ENCODE results near the gene ST14.
"Not testable (repeated sequence)": the region's sequence is repeated elsewhere in the genome, so short reads cannot be mapped to it uniquely, and the experiment has no call there.

ST14 gene

DNA sequence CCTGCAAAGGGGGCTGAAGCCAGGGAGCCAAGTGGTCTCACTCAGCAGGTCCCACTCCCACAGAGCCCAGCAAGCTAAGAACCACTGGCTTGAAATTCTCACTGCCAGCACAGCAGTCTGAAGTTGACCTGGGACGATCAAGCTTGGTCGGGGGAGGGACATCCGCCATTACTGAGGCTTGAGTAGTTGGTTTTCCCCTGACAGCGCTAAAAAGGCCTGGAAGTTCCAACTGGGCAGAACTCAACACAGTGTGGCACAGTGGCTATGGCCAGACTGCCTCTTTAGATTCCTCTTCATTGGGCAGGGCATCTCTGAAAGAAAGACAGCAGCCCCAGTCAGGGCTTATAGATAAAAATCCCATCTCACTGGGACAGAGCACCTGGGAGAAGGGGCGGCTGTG is 90.3 kb downstream of the ST14 start:
- H3K36me3 ChIP-seq (ENCODE audit: control insufficient read depth in 2 of 2, insufficient read depth in 1 of 2, low read length in 2 of 2); H3K4me3 ChIP-seq (ENCODE audit: low read depth, low read length); H3K9me3 ChIP-seq (ENCODE audit: control insufficient read depth, insufficient read depth, low read depth, low read length); CTCF ChIA-PET; H3K4me1 ChIP-seq (ENCODE audit: control insufficient read depth, insufficient read depth, low read length); H3K27ac ChIP-seq (ENCODE audit: extremely low read depth, low read depth, low read length); POLR2A ChIA-PET: not testable (repeated sequence)

- H3K4me1 ChIP-seq (ENCODE audit: control insufficient read depth, insufficient read depth, low read length); H3K27ac ChIP-seq (ENCODE audit: extremely low read depth, low read depth, low read length); H3K4me3 ChIP-seq (ENCODE audit: low read depth, low read length); H3K9me3 ChIP-seq (ENCODE audit: control insufficient read depth, insufficient read depth, low read depth, low read length); H3K36me3 ChIP-seq (ENCODE audit: control insufficient read depth in 2 of 2, insufficient read depth in 1 of 2, low read length in 2 of 2); POLR2A ChIA-PET: not testable (repeated sequence)
- TF ChIP-seq SETDB1 (IDR thresholded peaks at IDR 0.05; ENCODE audit: insufficient read length, low read length) (peak; percentile 82), ZNF529 (tag by site-specific recombination; IDR thresholded peaks at IDR 0.05; ENCODE audit: insufficient replicate concordance) (peak; percentile 88)
- CTCF ChIA-PET, result interaction anchor here (0.6 kb wide), 1 partner anchor 664 kb away, joined by 3 read pairs; no protein-coding TSS in a partner anchor
These were observed 92.2 kb downstream of the ST14 start for GRCh38 chr11:130251763-130252162.
